Activated CD4-positive, alpha-beta memory T cell treated with anti-CD3 and anti-CD28 coated beads, Interleukin-2, amount 10 ng/mL, durations not matched to agents 7 days and 5 days (primary cell): ENCODE results near the gene ENTREP3. TPM values are rescaled to one million over a fixed set of nuclear protein-coding genes. Genes with fewer than 3 reads are reported as not detected.

ENCODE experiments used
- CTCF ChIA-PET: fragments of 350-600 bp; sonication (Branson Sonifier 250); formaldehyde crosslinking; loops from one replicate; lab custom pipeline; 2021; ENCODE audit warnings: antibody characterized with exemption, inconsistent platforms; lab: Charles Lee
- POLR2A ChIA-PET: fragments of 350-600 bp; sonication (Branson Sonifier 250); formaldehyde crosslinking; loops from one replicate; lab custom pipeline; 2021; ENCODE audit warnings: antibody characterized with exemption; lab: Charles Lee
- DNase-seq: peaks from one replicate; pipeline ENCODE4 v3.0.0-alpha.2; 2020
- H3K27ac Mint-ChIP-seq: one replicate; pipeline ENCODE4 v1.8.0; 2021; ENCODE audit warnings: mild to moderate bottlenecking, mixed read lengths
- H3K27me3 Mint-ChIP-seq: one replicate; pipeline ENCODE4 v1.8.0; 2021; ENCODE audit warnings: mixed read lengths
- H3K36me3 Mint-ChIP-seq: one replicate; pipeline ENCODE4 v1.8.0; 2021; ENCODE audit warnings: low read depth, mixed read lengths
- H3K4me1 Mint-ChIP-seq: one replicate; pipeline ENCODE4 v1.8.0; 2021; ENCODE audit warnings: mixed read lengths
- H3K4me3 Mint-ChIP-seq: one replicate; pipeline ENCODE4 v1.8.0; 2021; ENCODE audit warnings: mild to moderate bottlenecking, mixed read lengths
- H3K9me3 Mint-ChIP-seq: one replicate; pipeline ENCODE4 v1.8.0; 2021; ENCODE audit warnings: mixed read lengths
- total RNA-seq, 2 experiments: library from RNA; stranded (reverse); gene quantifications; one replicate each; pipeline ENCODE4 v1.2.3, GENCODE V29; 2021

Gene ENTREP3
- total RNA-seq: 10 to 100 TPM; 26.3 to 27.3 TPM

GRCh38 chr1:155255243-155256007 is at the start of gene ENTREP3:
Gene ENTREP3 (minus strand): TSS chr1:155255483. CDS start chr1:155254877, 606 bp downstream.
- Mint-ChIP-seq H3K9me3 (no peaks in the 10 kb centered on the region), H3K27me3 (no peaks in the 10 kb centered on the region), H3K27ac (no peak within 1 kb of the TSS), H3K4me1 (peaks cover 46% of the 10 kb centered on the region), H3K36me3 (peaks cover 28% of the 10 kb centered on the region), H3K4me3 (peak within 1 kb of the TSS; percentile 78)
- CTCF ChIA-PET: interaction anchor here (1.5 kb wide), 1 partner anchor 82 kb away, joined by 3 read pairs; the partner anchor contains the start of gene KRTCAP2
- POLR2A ChIA-PET: interaction anchor here (0.6 to 1.7 kb wide), 5 partner anchors 11 to 68 kb away, joined by 3 to 9 read pairs (median 3); partner anchors contain the start of gene CLK2
- peak; percentile 80 for DNase-seq

GRCh38 chr1:155304558-155305063 is 49.3 kb upstream of the ENTREP3 start:
- POLR2A ChIA-PET: interaction anchor here (0.7 to 1.7 kb wide), 2 partner anchors 32 to 43 kb away, joined by 3 to 4 read pairs; partner anchors contain the start of genes CLK2 and SCAMP3
- H3K9me3 Mint-ChIP-seq: no peaks in the 10 kb centered on the region
- CTCF ChIA-PET: interaction anchor here (0.6 kb wide), 1 partner anchor 313 kb away, joined by 3 read pairs; no protein-coding TSS in a partner anchor
- H3K27ac Mint-ChIP-seq: no peak overlapping the region
- no peaks in the 10 kb centered on the region for H3K27me3 Mint-ChIP-seq
- DNase-seq: no peak
- peaks cover 6% of the 10 kb centered on the region for H3K36me3 Mint-ChIP-seq
- H3K4me1 Mint-ChIP-seq: peaks cover 15% of the 10 kb centered on the region
- no peak overlapping the region for H3K4me3 Mint-ChIP-seq

- Mint-ChIP-seq H3K4me3 (no peak within 1 kb of the TSS), H3K36me3 (no peaks in the 10 kb centered on the region), H3K9me3 (no peaks in the 10 kb centered on the region), H3K4me1 (peaks cover 3% of the 10 kb centered on the region), H3K27me3 (peaks cover 13% of the 10 kb centered on the region), H3K27ac (no peak within 1 kb of the TSS)
- CTCF ChIA-PET: interaction anchor here (1.0 kb wide), 1 partner anchor 107 kb away, joined by 7 read pairs; no protein-coding TSS in a partner anchor
- DNase-seq: no peak
- POLR2A ChIA-PET: no interaction called here
These were observed 46.1 kb upstream of the ENTREP3 start, which contains the start of gene PKLR for GRCh38 chr1:155301342-155301841. Gene PKLR (minus strand): TSS chr1:155301438. CDS start chr1:155301395, 43 bp downstream.

- no peak overlapping the region for H3K27ac Mint-ChIP-seq
- no peak overlapping the region for H3K4me3 Mint-ChIP-seq
These were observed 45.5 kb upstream of the ENTREP3 start for GRCh38 chr1:155300553-155301329.

GRCh38 chr1:155300024-155300423 is 44.7 kb upstream of the ENTREP3 start:
- Mint-ChIP-seq H3K36me3 (no peaks in the 10 kb centered on the region), H3K9me3 (no peaks in the 10 kb centered on the region), H3K4me3 (no peak overlapping the region), H3K27me3 (peaks cover 22% of the 10 kb centered on the region), H3K27ac (no peak overlapping the region), H3K4me1 (peaks cover 4% of the 10 kb centered on the region)
- DNase-seq: no peak
- CTCF ChIA-PET: no interaction called here
- POLR2A ChIA-PET: interaction anchor here (0.7 to 1.2 kb wide), 2 partner anchors 23 to 27 kb away, joined by 3 read pairs; no protein-coding TSS in a partner anchor

More at GRCh38 chr1:155300553-155301329, 45.5 kb upstream of the ENTREP3 start:
- POLR2A ChIA-PET: interaction anchor here (1.2 kb wide), 1 partner anchor 28 kb away, joined by 3 read pairs; no protein-coding TSS in a partner anchor
- Mint-ChIP-seq H3K9me3 (no peaks in the 10 kb centered on the region), H3K27me3 (peaks cover 18% of the 10 kb centered on the region), H3K4me1 (peaks cover 1% of the 10 kb centered on the region), H3K36me3 (no peaks in the 10 kb centered on the region)
- CTCF ChIA-PET: no interaction called here
- DNase-seq: no peak

GRCh38 chr1:155297384-155297783 is 42.1 kb upstream of the ENTREP3 start:
- Mint-ChIP-seq H3K4me1 (peaks cover 8% of the 10 kb centered on the region), H3K36me3 (no peaks in the 10 kb centered on the region), H3K9me3 (no peaks in the 10 kb centered on the region), H3K4me3 (no peak overlapping the region), H3K27me3 (peaks cover 39% of the 10 kb centered on the region), H3K27ac (no peak overlapping the region)
- CTCF ChIA-PET: no interaction called here
- POLR2A ChIA-PET: interaction anchor here (1.1 kb wide), 1 partner anchor 20 kb away, joined by 3 read pairs; no protein-coding TSS in a partner anchor
- DNase-seq: no peak

- Mint-ChIP-seq H3K27ac (no peak overlapping the region), H3K4me1 (peaks cover 8% of the 10 kb centered on the region), H3K36me3 (no peaks in the 10 kb centered on the region), H3K4me3 (no peak overlapping the region), H3K9me3 (no peaks in the 10 kb centered on the region), H3K27me3 (peaks cover 43% of the 10 kb centered on the region)
- ChIA-PET CTCF (no interaction called here), POLR2A (no interaction called here)
- DNase-seq: no peak
These were observed 41.4 kb upstream of the ENTREP3 start for GRCh38 chr1:155296661-155297060.

- H3K36me3 Mint-ChIP-seq: no peaks in the 10 kb centered on the region
- CTCF ChIA-PET: no interaction called here
- no peaks in the 10 kb centered on the region for H3K9me3 Mint-ChIP-seq
- peaks cover 8% of the 10 kb centered on the region for H3K4me1 Mint-ChIP-seq
- POLR2A ChIA-PET: no interaction called here
- DNase-seq: no peak
- no peak overlapping the region for H3K4me3 Mint-ChIP-seq
- no peak overlapping the region for H3K27ac Mint-ChIP-seq
- peaks cover 46% of the 10 kb centered on the region for H3K27me3 Mint-ChIP-seq
These were observed 40.6 kb upstream of the ENTREP3 start for GRCh38 chr1:155295942-155296267.

GRCh38 chr1:155295183-155295941 is 40.1 kb upstream of the ENTREP3 start:
- POLR2A ChIA-PET: no interaction called here
- Mint-ChIP-seq H3K4me1 (peaks cover 8% of the 10 kb centered on the region), H3K4me3 (no peak overlapping the region), H3K27ac (no peak overlapping the region), H3K9me3 (no peaks in the 10 kb centered on the region), H3K36me3 (no peaks in the 10 kb centered on the region), H3K27me3 (peaks cover 46% of the 10 kb centered on the region)
- no peak for DNase-seq
- CTCF ChIA-PET: interaction anchor here (0.5 kb wide), 1 partner anchor 18 kb away, joined by 4 read pairs; no protein-coding TSS in a partner anchor

GRCh38 chr1:155294520-155295182 is 39.4 kb upstream of the ENTREP3 start:
- Mint-ChIP-seq H3K4me3 (no peak overlapping the region), H3K27ac (no peak overlapping the region), H3K4me1 (peaks cover 8% of the 10 kb centered on the region), H3K27me3 (peaks cover 48% of the 10 kb centered on the region), H3K36me3 (no peaks in the 10 kb centered on the region), H3K9me3 (no peaks in the 10 kb centered on the region)
- no peak for DNase-seq
- CTCF ChIA-PET: interaction anchor here (0.5 kb wide), 1 partner anchor 18 kb away, joined by 4 read pairs; no protein-coding TSS in a partner anchor
- POLR2A ChIA-PET: no interaction called here

GRCh38 chr1:155293086-155293749 is 37.9 kb upstream of the ENTREP3 start:
- H3K27ac Mint-ChIP-seq: no peak overlapping the region
- DNase-seq: no peak
- H3K36me3 Mint-ChIP-seq: no peaks in the 10 kb centered on the region
- no peak overlapping the region for H3K4me3 Mint-ChIP-seq
- H3K9me3 Mint-ChIP-seq: no peaks in the 10 kb centered on the region
- CTCF ChIA-PET: interaction anchor here (1.4 kb wide), 1 partner anchor 42 kb away, joined by 4 read pairs; no protein-coding TSS in a partner anchor
- POLR2A ChIA-PET: interaction anchor here (0.6 kb wide), 1 partner anchor 15 kb away, joined by 3 read pairs; the partner anchor contains the start of gene FDPS
- H3K4me1 Mint-ChIP-seq: peaks cover 8% of the 10 kb centered on the region
- peaks cover 48% of the 10 kb centered on the region for H3K27me3 Mint-ChIP-seq
